Measurements from ENCODE around the gene CACHD1. TPM values are rescaled to one million over a fixed set of nuclear protein-coding genes. Genes with fewer than 3 reads are reported as not detected.

Gene CACHD1
- total and polyA plus RNA-seq, 2 of the 8 experiments (the other 6 are each of a cell fraction or from before 2014, with no cell fraction given), result 22.2 to 42.5 TPM

DNA sequence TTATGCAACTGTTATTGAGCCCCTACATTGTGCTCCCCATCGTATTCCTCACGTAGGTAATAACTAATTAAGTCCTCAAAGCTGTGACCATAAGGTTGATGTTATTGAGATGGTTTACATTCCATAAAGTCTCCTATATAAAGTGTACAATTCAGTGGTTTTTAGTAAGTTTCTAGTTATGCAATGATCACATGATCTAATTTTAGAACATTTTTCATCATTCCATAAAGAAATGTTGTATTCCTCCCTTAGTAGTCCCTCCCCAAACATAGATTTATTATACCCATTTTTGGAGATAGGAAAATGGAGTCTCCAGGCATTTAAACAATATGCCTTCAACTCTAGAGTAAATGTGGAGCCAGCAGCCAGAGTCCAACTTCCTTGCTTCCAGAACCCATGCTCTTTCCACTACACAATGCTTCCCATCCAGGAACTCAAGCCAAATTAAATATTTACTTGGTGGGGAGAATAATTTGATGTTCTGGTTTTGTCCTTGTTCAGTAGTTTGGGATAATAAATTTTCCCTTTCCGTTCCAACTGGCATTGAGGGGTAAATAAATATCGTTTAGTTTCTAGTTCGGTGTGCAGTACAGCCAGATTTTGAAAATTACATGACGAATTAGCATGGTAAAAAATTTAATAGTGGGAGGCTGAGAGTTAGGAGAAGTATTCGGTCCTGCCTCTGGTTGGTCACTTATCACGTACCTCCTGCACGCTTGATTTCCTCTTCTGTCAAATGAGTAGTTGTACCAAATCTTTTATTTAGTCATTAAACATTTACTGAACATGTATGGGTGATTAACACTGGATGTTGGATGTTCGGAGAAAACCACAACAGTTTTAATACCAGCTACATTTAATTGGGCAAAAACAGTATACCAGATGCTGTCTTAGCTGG, 66.3 kb downstream of the CACHD1 start:
- Histone ChIP-seq H3K27me3 (replicated peaks in 1 of 4; ENCODE audit: control insufficient read depth in 3 of 4, extremely low read depth in 1 of 4, insufficient read depth in 3 of 4, low read length in 3 of 4) (no peaks in the 10 kb centered on the region), H3K4ac (replicated peaks; ENCODE audit: insufficient read length, low read depth, low read length) (no peak overlapping the region), H3K56ac (replicated peaks; ENCODE audit: insufficient read length, low read depth, low read length) (no peak overlapping the region), H4K5ac (ENCODE audit: insufficient read length, low read depth, low read length) (no peak overlapping the region), H3K18ac (ENCODE audit: extremely low read depth, low read length) (no peak overlapping the region), H3K23me2 (ENCODE audit: low read depth, low read length) (no peaks in the 10 kb centered on the region), H3K79me1 (ENCODE audit: low read depth, low read length) (peaks cover 6% of the 10 kb centered on the region), H4K20me1 (replicated peaks in 1 of 2; ENCODE audit: control insufficient read depth in 1 of 2, insufficient read depth in 2 of 2, low read length in 2 of 2) (peaks cover 17 to 24% of the 10 kb centered on the region in 2 experiments), H2BK20ac (ENCODE audit: low read length) (no peak overlapping the region), H3K9ac (replicated peaks in 1 of 4; ENCODE audit: extremely low read depth in 1 of 4, low read depth in 3 of 4, low read length in 3 of 4) (no peak overlapping the region), H3K23ac (ENCODE audit: insufficient read length) (no peak overlapping the region), H3K4me3 (ENCODE audit: extremely low read depth in 1 of 4, insufficient read depth in 2 of 4, low read depth in 3 of 4, low read length in 4 of 4) (no peak overlapping the region), H2BK5ac (ENCODE audit: low read depth, low read length) (no peak overlapping the region), H4K91ac (replicated peaks; ENCODE audit: insufficient read length, low read length) (no peak overlapping the region), H2BK120ac (replicated peaks; ENCODE audit: low read depth, low read length) (no peak overlapping the region), H2AFZ (ENCODE audit: low read length) (no peak overlapping the region), H2BK15ac (ENCODE audit: low read length) (no peak overlapping the region), H3K4me2 (ENCODE audit: insufficient read depth in 1 of 2, low read depth in 2 of 2, low read length in 2 of 2) (no peak overlapping the region), H3K79me2 (ENCODE audit: control insufficient read depth in 1 of 2, insufficient read depth in 2 of 2, low read length in 2 of 2) (peaks cover 4 to 99% of the 10 kb centered on the region in 2 experiments; a peak in 3 of 4 replicates), H3K9me3 (ENCODE audit: insufficient read depth in 2 of 2, low read depth in 1 of 2, low read length in 1 of 2) (no peaks in the 10 kb centered on the region), H3K4me1 (replicated peaks in 1 of 4; ENCODE audit: control insufficient read depth in 3 of 4, insufficient read depth in 4 of 4, low read length in 3 of 4) (peaks cover 3 to 26% (median 10%) of the 10 kb centered on the region in 4 experiments; a peak in 6 of 7 replicates), H3K27ac (ENCODE audit: low read depth, low read length) (no peak overlapping the region), H2AK5ac (ENCODE audit: low read depth, low read length) (no peak overlapping the region), H3K14ac (ENCODE audit: insufficient read length) (no peak overlapping the region), H2BK12ac (ENCODE audit: low read depth, low read length) (no peak overlapping the region), H4K8ac (ENCODE audit: extremely low read depth, insufficient read depth, low read length) (no peak overlapping the region), H3K36me3 (ENCODE audit: control insufficient read depth in 2 of 4, insufficient read depth in 4 of 4, low read length in 3 of 4) (no peaks in the 10 kb centered on the region)
- DNase-seq (ENCODE audit: low read depth in 1 of 2, low spot score in 2 of 2) (no peak), FAIRE-seq (no peak)
- POLR2A ChIA-PET (ENCODE audit: partially characterized antibody), result interaction anchor here (1.0 kb wide), 1 partner anchor 21 kb away, joined by 3 read pairs; no protein-coding TSS in a partner anchor
- CTCF ChIA-PET (ENCODE audit: partially characterized antibody), result no interaction called here
- 86% methylated on average over 10 of the region's 10 CpGs; no CpG with 5 or more reads in 1 of the 2 experiments for WGBS, 2 experiments (ENCODE audit: extremely low coverage in 1 of 2, insufficient coverage in 1 of 2, insufficient read length in 1 of 2, insufficient replicate concordance in 2 of 2, low coverage in 1 of 2, low lambda C conversion rate in 2 of 2, missing lambda C conversion rate in 1 of 2)
- no peak for TF ChIP-seq HDAC6 (IDR thresholded peaks at IDR 0.05; ENCODE audit: low read depth, low read length)
- no peak for TF ChIP-seq NANOG (IDR thresholded peaks at IDR 0.05; ENCODE audit: insufficient read depth, low read depth, low read length, poor library complexity, severe bottlenecking)
- TF ChIP-seq CBX8 (IDR thresholded peaks at IDR 0.05; ENCODE audit: borderline replicate concordance, low read depth, low read length), result no peak
- TF ChIP-seq RXRA (IDR thresholded peaks at IDR 0.05; ENCODE audit: insufficient read depth, low read depth, low read length), result no peak
- no peak for TF ChIP-seq ASH2L (IDR thresholded peaks at IDR 0.05; ENCODE audit: low read length)
- no peak for TF ChIP-seq EGR1 (IDR thresholded peaks at IDR 0.05; ENCODE audit: borderline replicate concordance, low read depth, low read length)
- no peak for TF ChIP-seq PHF8 (conservative IDR thresholded peaks at IDR 0.05; ENCODE audit: low read depth, low read length)
- no peak for TF ChIP-seq RNF2 (IDR thresholded peaks at IDR 0.05; ENCODE audit: borderline replicate concordance, low read depth, low read length, missing control alignments, poor library complexity, severe bottlenecking)
- TF ChIP-seq MAFK (IDR thresholded peaks at IDR 0.05; ENCODE audit: low read depth, low read length), result no peak

Data from H1 (cell line).